HG02884 (cell line): Measurements from ENCODE around the gene SPP2.

Experiments
- ATAC-seq: cut with Tn5 transposase; IDR thresholded peaks from one replicate; pipeline ENCODE4 v1.9.1; 2021; ENCODE audit warnings: mild to moderate bottlenecking, moderate library complexity; ENCODE audit not compliant: unreplicated experiment

Gene SPP2, protein sequence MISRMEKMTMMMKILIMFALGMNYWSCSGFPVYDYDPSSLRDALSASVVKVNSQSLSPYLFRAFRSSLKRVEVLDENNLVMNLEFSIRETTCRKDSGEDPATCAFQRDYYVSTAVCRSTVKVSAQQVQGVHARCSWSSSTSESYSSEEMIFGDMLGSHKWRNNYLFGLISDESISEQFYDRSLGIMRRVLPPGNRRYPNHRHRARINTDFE

DNA sequence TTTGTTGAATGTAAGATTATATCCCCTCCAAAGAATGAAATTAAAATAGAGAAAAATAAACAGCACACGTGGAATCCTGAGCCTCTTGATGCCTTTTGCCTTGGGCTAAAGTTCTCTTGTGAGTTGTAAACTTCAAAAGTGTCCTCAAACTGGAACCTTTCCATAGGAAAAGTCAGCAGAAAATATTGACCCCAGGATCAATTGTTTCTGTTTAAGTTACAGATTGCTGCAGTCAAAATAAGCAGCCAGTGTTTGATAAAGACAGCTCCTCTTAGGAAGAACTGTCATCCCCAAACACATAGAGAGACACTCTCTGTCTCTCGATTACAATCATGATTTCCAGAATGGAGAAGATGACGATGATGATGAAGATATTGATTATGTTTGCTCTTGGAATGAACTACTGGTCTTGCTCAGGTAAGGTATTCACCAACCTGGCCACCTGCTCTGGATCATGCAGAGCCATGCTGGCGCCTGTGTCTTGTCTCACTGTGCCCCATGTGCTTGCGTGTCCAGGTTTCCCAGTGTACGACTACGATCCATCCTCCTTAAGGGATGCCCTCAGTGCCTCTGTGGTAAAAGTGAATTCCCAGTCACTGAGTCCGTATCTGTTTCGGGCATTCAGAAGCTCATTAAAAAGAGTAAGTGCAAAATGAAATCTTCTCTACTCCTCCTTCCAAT is at the start of gene SPP2:
SPP2 (plus strand) TSS at position 248 of the 681 bp plus-strand sequence; CDS start at position 333, 85 bp downstream.
- no peak for ATAC-seq

- no peak for ATAC-seq
These were observed 48.9 kb upstream of the SPP2 start for GRCh38 chr2:234001380-234002160.

GRCh38 chr2:234002281-234002680 is 48.2 kb upstream of the SPP2 start:
- ATAC-seq = no peak

DNA sequence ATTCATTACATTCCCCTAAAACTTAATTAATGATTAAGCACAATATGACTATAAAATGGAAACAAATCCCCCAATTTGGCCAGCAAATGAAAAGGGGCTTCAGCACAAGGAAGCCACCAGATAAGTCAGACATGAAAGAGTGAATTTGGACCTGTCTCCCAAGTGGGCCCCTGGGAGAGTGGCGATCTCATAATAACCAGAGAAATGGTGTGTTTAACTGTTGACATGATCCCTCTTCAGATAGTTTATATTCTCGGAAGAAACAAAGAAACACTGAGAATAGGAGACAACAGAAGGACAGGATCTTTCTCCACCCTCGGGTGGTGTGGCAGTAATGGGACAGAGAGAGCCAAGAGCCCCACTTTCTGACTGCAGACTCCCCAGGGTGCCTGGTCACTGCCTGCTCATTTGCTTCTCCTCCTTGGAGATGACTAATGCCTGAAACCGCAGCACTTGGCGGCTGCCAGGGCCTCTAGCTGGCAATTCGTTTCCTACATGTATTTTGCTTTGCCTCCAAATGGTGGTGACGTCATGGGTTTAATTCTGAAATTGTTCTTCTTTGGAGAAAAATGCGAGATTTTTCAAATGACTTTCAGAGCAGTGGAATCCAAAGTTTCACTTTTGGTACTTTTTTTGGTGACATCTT is 46.4 kb upstream of the SPP2 start:
- ATAC-seq = no peak

GRCh38 chr2:234005126-234005525 is 45.4 kb upstream of the SPP2 start:
- no peak for ATAC-seq

DNA sequence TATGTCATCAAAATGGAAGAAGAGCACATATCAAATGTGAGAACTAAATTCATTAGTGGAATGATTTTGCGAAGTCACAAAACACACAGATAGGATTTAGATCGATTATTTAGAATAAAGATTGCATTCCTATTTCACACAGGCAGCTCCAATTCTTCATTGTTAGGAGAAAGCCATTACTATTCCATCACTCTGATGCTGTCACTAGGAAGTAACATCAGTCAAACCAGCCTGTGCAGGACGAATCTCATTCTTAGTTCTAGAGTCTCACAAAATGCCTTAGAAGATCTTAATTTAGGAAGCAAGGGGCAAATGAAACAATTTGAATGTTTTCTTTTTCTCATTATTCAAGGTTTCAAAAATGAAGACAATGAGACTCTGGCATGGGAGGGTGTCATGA is 44.0 kb upstream of the SPP2 start:
- no peak for ATAC-seq

- ATAC-seq = no peak
These were observed 36.1 kb upstream of the SPP2 start for GRCh38 chr2:234014427-234014826.

- ATAC-seq = no peak
These were observed 34.6 kb upstream of the SPP2 start for GRCh38 chr2:234015861-234016260.

DNA sequence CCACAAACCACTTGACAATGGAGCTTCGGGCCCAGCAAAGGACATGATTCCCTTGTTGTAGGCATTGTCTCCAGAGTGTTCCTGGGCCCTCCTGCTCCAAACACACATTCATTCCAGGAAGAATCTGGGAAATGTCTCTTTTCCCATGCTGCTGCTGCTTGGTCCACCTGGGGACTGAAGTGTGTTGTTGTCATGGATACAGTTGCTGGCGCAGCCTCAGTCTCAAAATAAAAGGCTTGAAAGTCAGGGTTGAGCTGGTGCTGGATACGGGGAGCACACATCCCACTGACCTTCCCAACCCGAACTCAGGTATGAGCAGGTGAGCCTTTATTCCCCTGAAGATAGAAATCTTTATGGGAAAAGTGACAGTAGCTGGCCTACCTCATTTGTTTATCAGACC is 30.6 kb upstream of the SPP2 start:
- no peak for ATAC-seq

DNA sequence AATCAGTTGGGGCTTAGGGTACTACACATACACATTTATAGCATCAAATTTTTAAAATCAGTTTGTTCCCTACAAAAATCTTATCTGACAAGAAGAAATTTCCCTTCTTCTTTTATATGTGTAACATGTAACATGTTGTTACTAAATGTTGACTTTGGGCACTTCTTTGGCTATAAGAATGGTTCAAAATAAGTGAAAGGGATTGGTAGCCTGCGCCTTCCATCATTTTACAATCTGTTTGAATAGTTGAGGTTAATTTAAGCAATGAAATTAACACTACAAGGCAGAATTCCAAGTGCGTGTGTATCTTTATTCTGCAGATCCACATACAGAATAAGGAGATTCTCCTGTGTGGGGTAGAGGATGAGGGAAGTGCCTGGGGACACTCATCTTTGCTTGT is 30.2 kb upstream of the SPP2 start:
- no peak for ATAC-seq

- no peak for ATAC-seq
These were observed 28.1 kb upstream of the SPP2 start for GRCh38 chr2:234022424-234022823.

DNA sequence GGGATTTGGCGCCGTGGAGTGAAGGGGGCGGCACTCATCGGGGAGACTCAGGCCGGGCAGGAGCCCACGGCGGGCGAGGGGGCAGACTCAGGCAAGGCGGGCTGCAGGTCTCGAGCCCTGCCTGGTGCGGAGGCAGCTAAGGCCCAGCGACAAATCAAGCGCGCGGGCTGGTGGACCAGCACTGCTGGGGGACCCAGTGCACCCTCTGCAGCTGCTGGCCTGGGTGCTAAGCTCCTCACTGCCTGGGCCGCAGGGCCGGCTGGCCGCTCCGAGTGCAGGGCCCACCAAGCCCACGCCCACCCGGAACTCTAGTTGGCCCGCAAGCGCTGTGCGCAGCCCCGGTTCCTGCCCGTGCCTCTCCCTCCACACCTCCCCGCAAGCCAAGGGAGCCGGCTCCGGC is 26.2 kb upstream of the SPP2 start:
- ATAC-seq = no peak

- peak; percentile 57 for ATAC-seq
These were observed 25.0 kb upstream of the SPP2 start for GRCh38 chr2:234025466-234025865.

GRCh38 chr2:234025891-234026401 is 24.6 kb upstream of the SPP2 start:
- ATAC-seq = no peak

GRCh38 chr2:234026693-234027254 is 23.7 kb upstream of the SPP2 start:
- ATAC-seq = no peak

DNA sequence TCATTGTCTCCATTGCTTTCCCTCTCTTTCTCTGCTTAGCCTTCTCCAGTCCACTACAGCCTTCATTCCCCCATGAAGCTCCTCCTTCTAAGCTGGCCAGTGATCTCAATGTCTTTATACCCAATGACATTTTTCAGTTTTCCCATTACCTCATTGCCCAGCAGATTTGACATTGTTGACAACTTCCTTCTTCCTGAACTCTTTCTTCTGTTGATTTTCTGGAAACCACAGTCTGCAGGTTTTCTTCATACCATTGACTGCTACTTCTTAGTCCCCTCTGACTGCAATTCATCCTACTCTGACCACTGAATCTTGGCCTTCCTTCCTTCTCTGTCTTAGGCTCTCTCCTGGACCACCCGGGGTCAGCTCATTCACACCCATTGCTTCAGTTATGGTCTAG is 22.9 kb upstream of the SPP2 start:
- ATAC-seq = no peak

- ATAC-seq = no peak
These were observed 21.3 kb upstream of the SPP2 start for GRCh38 chr2:234029150-234029733.

- no peak for ATAC-seq
These were observed 19.3 kb upstream of the SPP2 start for GRCh38 chr2:234031207-234031606.

DNA sequence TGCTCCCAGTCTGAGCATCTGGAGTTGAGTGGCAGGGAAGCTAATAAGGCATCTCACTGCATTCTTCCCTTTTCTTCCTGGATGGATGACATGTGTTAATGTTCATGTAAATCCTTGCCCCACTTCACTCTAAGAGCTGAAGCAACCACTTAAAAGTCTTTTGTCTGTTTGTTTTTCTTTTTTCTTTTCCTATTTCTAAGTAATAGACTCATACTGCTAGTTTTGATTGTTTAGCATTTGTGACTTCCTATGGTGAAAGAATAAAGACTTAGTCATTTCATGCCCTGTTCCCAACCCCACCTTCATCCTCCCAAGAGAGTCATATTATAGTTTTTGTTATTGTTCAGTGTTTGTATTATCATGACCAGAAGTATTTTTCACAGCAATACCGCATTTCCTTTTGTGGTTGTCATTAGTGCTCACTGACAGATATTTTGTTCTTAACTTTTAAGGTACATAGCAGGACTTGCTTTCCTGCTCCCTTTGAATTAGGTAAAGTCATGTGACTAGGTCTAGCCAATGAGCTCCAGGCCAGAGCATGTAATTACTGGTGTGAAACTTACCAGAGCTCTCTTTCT is 18.1 kb upstream of the SPP2 start:
- ATAC-seq = no peak

DNA sequence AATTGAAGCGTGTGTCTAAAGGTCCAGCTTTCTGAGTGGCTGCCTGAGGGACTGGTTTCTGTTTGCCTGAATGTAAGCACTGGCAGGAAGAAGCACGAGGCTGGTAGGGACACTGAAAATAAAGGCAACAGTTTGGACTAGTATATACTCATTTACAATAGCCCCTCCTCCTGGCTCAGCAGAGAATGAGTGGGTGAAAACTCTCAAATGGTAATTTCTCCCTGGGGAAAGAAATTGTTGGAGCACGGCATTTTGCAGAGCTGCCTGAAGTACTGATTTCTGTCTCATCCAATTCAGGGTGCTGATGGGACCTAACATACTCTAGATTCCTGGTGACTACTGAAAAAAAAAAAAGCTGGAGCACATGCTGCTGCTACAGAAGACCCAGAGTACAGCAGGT is 17.3 kb upstream of the SPP2 start:
- ATAC-seq = no peak
